Hematopoietic multipotent progenitor cell (in vitro differentiated cells): ENCODE measurements around the gene SMARCD2. TPM values are rescaled to one million over a fixed set of nuclear protein-coding genes. Genes with fewer than 3 reads are reported as not detected.
"Not testable (repeated sequence)": the region's sequence is repeated elsewhere in the genome, so short reads cannot be mapped to it uniquely, and the experiment has no call there.

Source experiments
- DNase-seq, 3 donors: peaks; one replicate each; pipeline ENCODE4 v3.0.0-alpha.2; 2011 to 2015; ENCODE audit warnings: low read depth in 2 of 3, low spot score in 2 of 3
- total RNA-seq: library from RNA; depleted of rRNA; stranded (reverse); fragments of >200 nt; gene quantifications from one replicate; pipeline ENCODE4 v1.2.3, GENCODE V29; 2012

Gene SMARCD2
- 211 TPM for total RNA-seq

GRCh38 chr17:63842540-63843386 lies at the start of gene SMARCD2:
Gene SMARCD2, minus strand, starts transcription at chr17:63842685. Its CDS starts 11 bp downstream, at chr17:63842674.
- DNase-seq, result peak; percentile 95 to 99 (median 98)

DNA sequence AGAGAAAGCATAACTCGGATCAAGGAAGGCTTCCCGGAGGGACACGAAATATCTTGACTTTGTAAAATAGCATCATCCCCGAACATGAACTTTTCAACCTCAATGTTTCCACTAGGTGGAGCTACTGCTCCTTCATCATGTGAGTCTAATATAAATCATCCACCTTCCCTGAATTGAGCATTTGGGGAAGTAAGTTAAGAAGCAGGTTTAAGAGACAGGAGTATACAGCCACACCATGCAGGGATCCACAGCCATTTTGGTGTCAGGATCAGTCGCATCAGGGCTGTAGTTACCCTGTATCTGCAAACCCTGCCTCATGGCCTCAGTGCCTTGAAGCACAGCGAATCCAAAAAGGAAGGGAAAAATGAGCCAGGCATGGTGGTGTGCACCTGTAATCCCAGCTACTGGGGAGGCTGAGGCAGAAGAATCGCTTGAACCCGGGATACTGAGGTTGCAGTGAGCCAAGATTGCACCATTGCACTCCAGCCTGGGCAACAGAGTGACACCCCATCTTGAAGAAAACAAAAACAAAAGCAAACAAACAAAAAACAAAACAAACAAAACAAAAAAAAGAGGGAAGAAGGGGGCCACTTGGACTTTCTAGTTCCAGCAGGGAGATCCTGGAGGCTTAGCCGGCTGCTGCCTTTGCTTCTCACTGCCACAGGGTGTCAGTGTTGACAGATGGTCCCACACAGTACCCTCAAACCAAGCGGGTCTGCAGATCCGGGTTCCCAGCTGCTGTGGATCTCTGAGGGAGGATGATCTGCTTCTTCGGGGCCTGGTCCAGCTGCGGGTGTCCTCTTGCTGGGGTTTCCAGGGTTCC lies 46.8 kb upstream of the SMARCD2 start:
- peak in 2 of 3 donors; percentile 29 to 55 for DNase-seq

- DNase-seq, result not testable (repeated sequence)
Observed at GRCh38 chr17:63885119-63885518, 42.6 kb upstream of the SMARCD2 start.

- not testable (repeated sequence) for DNase-seq
Observed at GRCh38 chr17:63882626-63883126, 40.2 kb upstream of the SMARCD2 start.

- DNase-seq, result peak; percentile 30 to 63 (median 55)
Observed at GRCh38 chr17:63881935-63882601, 39.6 kb upstream of the SMARCD2 start, which contains the start of gene GH2. Gene GH2, minus strand, starts transcription at chr17:63881944. Its CDS starts 143 bp downstream, at chr17:63881801.

DNA sequence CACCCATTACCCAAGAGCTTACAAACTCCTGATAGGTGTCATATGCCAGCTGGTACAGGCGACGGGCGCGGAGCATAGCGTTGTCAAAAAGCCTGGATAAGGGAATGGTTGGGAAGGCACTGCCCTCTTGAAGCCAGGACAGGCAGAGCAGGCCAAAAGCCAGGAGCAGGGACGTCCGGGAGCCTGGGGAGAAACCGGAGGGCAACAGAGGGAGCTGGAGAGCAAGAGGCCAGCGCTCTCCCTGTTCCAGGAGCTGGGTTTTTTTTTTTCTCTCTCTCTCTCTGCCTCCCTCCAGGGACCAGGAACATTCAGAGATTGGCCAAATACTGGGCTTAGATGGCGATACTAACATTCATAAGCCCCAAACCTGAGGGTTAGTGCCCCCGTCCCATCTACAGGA lies 38.9 kb upstream of the SMARCD2 start:
- DNase-seq, result not testable (repeated sequence)

GRCh38 chr17:63880706-63881105 lies 38.2 kb upstream of the SMARCD2 start:
- DNase-seq, result no peak

DNA sequence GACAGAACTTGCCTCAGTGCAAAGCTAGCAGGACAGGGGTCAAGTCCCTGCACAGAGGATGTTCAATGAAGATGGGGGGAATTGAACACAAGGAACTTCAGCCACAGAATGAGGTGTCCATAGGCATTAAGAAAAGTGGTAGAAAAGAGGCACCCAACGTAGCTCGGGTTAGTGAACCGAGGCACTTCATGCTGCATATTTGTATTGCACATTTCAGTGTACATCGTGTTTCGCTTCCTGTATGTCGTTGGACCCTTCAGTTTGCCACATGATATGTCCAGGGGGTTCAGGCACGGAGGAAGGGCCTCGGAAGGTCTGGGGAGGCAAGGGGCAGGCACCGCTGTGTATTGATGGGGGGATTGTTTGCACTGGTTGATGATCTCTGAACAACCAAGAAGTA lies 35.9 kb upstream of the SMARCD2 start:
- not testable (repeated sequence) for DNase-seq

GRCh38 chr17:63874693-63875092 lies 32.2 kb upstream of the SMARCD2 start:
- not testable (repeated sequence) for DNase-seq

GRCh38 chr17:63874061-63874626 lies 31.7 kb upstream of the SMARCD2 start:
- DNase-seq, result not testable (repeated sequence)

GRCh38 chr17:63873577-63873976 lies 31.1 kb upstream of the SMARCD2 start, which contains the start of gene CSH2:
Gene CSH2, minus strand, starts transcription at chr17:63873677. Its CDS starts 63 bp downstream, at chr17:63873614.
- not testable (repeated sequence) for DNase-seq

DNA sequence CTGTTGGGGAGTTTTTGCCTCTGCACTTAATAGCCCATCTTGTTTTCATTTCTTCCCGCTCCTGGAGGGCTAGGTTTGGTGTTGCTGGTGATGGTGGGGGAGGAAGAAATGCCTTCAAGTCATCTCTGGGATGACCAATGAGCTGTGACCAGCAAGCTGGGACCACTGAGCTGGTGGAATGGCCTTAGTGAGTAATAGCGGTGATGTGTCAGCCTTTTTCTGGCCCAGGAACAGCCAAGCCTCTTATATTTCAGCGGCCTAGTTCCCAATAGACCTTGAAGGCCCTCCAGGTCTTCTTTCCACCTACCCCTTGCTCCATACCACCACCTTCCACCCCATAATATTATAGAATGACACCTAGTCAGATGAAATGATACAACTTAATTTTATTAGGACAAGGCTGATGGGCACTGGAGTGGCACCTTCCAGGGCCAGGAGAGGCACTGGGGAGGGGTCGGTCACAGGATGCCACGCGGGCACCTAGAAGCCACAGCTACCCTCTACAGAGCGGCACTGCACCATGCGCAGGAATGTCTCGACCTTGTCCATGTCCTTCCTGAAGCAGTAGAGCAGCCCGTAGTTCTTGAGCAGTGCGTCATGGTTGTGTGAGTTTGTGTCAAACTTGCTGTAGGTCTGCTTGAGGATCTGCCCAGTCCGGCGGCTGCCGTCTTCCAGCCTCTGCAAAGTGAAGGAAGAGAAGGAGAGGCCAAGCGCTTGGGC lies 29.3 kb upstream of the SMARCD2 start:
- not testable (repeated sequence) for DNase-seq

GRCh38 chr17:63870292-63870665 lies 27.8 kb upstream of the SMARCD2 start:
- not testable (repeated sequence) for DNase-seq

- DNase-seq, result not testable (repeated sequence)
Observed at GRCh38 chr17:63869491-63870291, 27.2 kb upstream of the SMARCD2 start.

DNA sequence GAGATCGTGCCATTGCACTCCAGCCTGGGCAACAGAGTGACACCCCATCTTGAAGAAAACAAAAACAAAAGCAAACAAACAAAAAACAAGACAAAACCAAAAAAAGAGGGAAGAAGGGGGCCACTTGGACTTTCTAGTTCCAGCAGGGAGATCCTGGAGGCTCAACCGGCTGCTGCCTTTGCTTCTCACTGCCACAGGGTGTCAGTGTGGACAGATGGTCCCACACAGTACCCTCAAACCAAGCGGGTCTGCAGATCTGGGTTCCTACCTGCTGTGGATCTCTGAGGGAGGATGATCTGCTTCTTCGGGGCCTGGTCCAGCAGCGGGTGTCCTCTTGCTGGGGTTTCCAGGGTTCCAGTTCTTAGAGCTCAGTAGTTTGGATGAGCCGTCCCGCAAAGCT lies 24.1 kb upstream of the SMARCD2 start:
- DNase-seq, result not testable (repeated sequence)

GRCh38 chr17:63859257-63859656 lies 16.8 kb upstream of the SMARCD2 start:
- no peak for DNase-seq

DNA sequence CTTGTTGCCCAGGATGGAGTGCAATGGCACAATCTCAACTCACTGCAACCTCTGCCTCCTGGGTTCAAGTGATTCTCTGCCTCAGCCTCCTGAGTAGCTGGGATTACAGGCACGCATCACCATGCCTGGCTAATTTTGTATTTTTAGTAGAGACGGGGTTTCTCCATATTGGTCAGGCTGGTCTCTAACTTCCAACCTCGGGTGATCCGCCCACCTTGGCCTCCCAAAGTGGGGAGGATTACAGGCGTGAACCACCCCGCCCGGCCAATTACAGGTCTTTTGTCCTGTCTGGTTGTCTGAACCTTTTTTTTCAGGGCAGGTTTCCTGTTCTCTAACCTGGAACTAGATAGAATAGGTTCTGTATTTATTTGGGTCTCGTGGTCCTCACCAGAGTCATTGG lies 13.9 kb upstream of the SMARCD2 start:
- not testable (repeated sequence) for DNase-seq

DNA sequence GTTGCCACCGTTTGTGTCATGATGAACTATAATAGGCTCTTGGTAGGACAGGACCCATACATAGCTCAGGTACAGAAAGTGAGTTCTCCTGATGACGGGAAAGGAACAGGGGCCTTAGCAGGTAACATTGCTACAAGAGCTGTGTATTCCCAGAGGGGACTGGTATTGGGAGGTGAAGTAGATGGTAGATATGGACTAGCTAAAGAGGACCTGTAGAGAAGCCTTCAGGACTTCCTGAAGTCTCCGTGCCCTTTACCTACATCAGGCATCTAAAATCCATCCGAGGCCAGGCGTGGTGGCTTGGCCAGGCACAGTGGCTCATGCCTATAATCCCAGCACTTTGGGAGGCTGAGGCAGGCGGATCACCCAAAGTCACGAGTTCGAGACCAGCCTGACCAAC lies 12.7 kb upstream of the SMARCD2 start:
- no peak for DNase-seq

GRCh38 chr17:63854709-63855108 lies 12.2 kb upstream of the SMARCD2 start:
- no peak for DNase-seq
